ENCODE data around the gene F13B. TPM values are rescaled to one million over a fixed set of nuclear protein-coding genes. Genes with fewer than 3 reads are reported as not detected.

Gene F13B
- total RNA-seq, 4 donors from 2014 or later = not detected

DNA sequence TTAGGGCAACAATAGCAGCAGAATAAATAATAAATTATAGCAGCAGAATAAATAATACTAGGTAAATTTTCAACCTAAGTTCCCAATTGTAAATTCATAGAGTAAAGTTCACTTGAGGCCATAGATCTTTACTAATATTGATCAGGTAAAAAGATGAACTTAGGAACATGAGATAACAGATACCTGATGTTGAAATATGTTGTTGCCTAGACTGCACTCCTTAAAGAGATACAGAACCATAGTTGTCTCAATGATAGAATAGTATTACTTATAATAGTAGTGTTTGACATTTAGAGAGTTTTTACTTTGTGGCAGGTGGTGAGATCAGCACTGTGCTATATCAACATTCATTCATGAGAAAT, 378 bp upstream of the F13B start:
- Histone ChIP-seq H3K9me3 (no peaks in the 10 kb centered on the region), H3K27me3 (no peaks in the 10 kb centered on the region), H3K4me3 (no peak overlapping the region), H3K4me1 (no peaks in the 10 kb centered on the region), H3K36me3 (no peaks in the 10 kb centered on the region), H3K27ac (no peak overlapping the region)
- intact Hi-C loops (cut with DNase I; ENCODE audit: low total_unique reads) = no loop called here
- TF ChIP-seq, protein P1, sequence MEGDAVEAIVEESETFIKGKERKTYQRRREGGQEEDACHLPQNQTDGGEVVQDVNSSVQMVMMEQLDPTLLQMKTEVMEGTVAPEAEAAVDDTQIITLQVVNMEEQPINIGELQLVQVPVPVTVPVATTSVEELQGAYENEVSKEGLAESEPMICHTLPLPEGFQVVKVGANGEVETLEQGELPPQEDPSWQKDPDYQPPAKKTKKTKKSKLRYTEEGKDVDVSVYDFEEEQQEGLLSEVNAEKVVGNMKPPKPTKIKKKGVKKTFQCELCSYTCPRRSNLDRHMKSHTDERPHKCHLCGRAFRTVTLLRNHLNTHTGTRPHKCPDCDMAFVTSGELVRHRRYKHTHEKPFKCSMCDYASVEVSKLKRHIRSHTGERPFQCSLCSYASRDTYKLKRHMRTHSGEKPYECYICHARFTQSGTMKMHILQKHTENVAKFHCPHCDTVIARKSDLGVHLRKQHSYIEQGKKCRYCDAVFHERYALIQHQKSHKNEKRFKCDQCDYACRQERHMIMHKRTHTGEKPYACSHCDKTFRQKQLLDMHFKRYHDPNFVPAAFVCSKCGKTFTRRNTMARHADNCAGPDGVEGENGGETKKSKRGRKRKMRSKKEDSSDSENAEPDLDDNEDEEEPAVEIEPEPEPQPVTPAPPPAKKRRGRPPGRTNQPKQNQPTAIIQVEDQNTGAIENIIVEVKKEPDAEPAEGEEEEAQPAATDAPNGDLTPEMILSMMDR (IDR thresholded peaks at IDR 0.05) = no peak
- no peak for TF ChIP-seq POLR2A (IDR thresholded peaks at IDR 0.05)
- DNase-seq = no peak

DNA sequence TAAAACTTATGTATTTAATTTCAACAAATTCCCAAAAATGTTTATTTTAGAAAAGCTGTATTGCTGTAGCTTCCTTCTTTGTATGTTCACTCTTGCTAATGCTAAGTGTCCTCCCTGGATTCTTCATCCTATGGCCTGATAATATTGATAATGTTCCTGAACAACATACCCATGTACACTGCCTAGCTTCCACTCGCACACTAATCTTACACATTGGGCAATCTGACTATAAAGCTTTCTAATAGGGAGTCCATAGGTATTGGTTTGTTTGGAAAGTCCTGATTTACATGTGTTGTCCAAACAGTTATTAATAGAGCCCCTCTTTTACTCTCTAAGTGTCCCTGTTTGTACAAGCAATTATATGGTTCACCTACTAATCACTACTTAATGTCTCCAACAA, 783 bp downstream of the F13B start:
- TF ChIP-seq, protein P1 (IDR thresholded peaks at IDR 0.05) = no peak
- TF ChIP-seq POLR2A (IDR thresholded peaks at IDR 0.05) = no peak
- Histone ChIP-seq H3K4me1 (no peaks in the 10 kb centered on the region), H3K36me3 (no peaks in the 10 kb centered on the region), H3K27me3 (no peaks in the 10 kb centered on the region), H3K9me3 (no peaks in the 10 kb centered on the region), H3K4me3 (no peak overlapping the region), H3K27ac (no peak overlapping the region)
- intact Hi-C loops (cut with DNase I; ENCODE audit: low total_unique reads) = no loop called here
- DNase-seq = no peak

DNA sequence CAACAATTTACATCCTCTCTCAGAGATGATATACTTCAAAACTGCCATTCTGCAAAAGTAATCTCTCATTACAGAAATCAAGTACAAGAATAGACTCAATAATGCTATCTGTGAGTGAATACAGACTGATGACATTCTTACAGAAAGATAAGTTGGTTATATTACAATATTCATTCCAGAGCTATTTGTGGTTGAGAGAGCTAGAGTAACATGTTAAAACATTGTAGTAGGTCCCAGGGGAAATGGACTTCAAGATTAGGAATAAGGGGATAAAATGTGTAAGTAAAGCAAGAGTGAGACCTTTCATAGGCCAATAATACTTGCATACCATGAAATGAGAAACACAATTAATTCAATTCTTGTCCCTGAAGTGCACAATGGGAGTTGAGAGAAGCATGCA, 1.5 kb downstream of the F13B start:
- no peak for TF ChIP-seq POLR2A (IDR thresholded peaks at IDR 0.05)
- TF ChIP-seq, protein P1 (IDR thresholded peaks at IDR 0.05) = no peak
- Histone ChIP-seq H3K4me1 (no peaks in the 10 kb centered on the region), H3K27me3 (no peaks in the 10 kb centered on the region), H3K27ac (no peak overlapping the region), H3K36me3 (no peaks in the 10 kb centered on the region), H3K4me3 (no peak overlapping the region), H3K9me3 (no peaks in the 10 kb centered on the region)
- intact Hi-C loops (cut with DNase I; ENCODE audit: low total_unique reads) = no loop called here
- DNase-seq = no peak

DNA sequence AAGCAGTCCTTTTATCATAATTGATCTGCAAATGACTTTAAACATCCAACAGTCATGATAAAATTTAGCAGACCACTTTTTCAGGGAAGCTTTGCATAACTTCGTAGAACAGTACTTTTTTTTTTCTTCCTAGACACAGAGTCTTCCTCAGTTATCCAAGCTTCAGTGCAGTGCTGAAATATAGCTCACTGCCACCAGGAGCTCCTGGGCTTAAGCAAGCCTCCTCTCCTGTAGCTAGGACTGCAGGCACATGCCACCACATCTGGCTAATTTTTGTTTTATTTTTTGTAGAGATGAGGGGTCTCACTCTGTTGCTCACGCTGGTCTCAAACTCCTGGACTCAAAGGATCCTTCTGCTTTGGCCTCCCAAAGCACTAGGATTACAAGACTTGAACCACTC, 3.8 kb downstream of the F13B start:
- TF ChIP-seq POLR2A (IDR thresholded peaks at IDR 0.05) = no peak
- TF ChIP-seq, protein P1 (IDR thresholded peaks at IDR 0.05) = no peak
- DNase-seq = no peak
- H3K36me3 ChIP-seq = no peaks in the 10 kb centered on the region
- intact Hi-C loops (cut with DNase I; ENCODE audit: low total_unique reads) = no loop called here
- no peaks in the 10 kb centered on the region for H3K4me1 ChIP-seq
- no peak overlapping the region for H3K4me3 ChIP-seq
- no peaks in the 10 kb centered on the region for H3K27me3 ChIP-seq
- H3K9me3 ChIP-seq = no peaks in the 10 kb centered on the region
- H3K27ac ChIP-seq = no peak overlapping the region

DNA sequence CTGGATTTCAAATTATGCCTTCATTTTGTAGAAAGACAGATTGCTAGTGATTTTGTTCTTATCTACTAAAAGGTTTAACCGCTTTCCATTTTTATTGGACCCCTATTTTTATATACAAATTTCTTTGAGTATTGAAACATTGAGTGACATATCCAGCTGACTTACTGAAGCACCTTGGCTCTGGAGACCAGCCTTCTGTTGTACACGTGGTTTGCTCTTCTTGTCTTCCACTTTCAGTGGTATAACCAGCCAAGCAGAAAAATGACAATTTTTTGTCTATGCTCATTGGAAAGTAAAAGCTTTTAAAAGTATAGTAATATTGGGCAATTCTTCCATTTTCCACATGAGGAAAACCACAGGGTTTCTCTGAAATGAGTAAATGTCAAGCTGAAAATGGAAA, 4.4 kb downstream of the F13B start:
- Histone ChIP-seq H3K27me3 (no peaks in the 10 kb centered on the region), H3K9me3 (no peaks in the 10 kb centered on the region), H3K27ac (no peak overlapping the region), H3K4me1 (no peaks in the 10 kb centered on the region), H3K4me3 (no peak overlapping the region), H3K36me3 (no peaks in the 10 kb centered on the region)
- TF ChIP-seq, protein P1 (IDR thresholded peaks at IDR 0.05) = no peak
- no peak for TF ChIP-seq POLR2A (IDR thresholded peaks at IDR 0.05)
- intact Hi-C loops (cut with DNase I; ENCODE audit: low total_unique reads) = no loop called here
- DNase-seq = no peak

Measured in uterus (tissue), 4 donors.